TTC549 (cell line): ENCODE data around the gene IMPG1.

Source experiments
- FAIRE-seq: peaks from 2 replicates; lab custom pipeline; 2012; peaks lifted over from hg19 to GRCh38; lab: Jason Lieb, UNC

The IMPG1 gene, protein sequence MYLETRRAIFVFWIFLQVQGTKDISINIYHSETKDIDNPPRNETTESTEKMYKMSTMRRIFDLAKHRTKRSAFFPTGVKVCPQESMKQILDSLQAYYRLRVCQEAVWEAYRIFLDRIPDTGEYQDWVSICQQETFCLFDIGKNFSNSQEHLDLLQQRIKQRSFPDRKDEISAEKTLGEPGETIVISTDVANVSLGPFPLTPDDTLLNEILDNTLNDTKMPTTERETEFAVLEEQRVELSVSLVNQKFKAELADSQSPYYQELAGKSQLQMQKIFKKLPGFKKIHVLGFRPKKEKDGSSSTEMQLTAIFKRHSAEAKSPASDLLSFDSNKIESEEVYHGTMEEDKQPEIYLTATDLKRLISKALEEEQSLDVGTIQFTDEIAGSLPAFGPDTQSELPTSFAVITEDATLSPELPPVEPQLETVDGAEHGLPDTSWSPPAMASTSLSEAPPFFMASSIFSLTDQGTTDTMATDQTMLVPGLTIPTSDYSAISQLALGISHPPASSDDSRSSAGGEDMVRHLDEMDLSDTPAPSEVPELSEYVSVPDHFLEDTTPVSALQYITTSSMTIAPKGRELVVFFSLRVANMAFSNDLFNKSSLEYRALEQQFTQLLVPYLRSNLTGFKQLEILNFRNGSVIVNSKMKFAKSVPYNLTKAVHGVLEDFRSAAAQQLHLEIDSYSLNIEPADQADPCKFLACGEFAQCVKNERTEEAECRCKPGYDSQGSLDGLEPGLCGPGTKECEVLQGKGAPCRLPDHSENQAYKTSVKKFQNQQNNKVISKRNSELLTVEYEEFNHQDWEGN

DNA sequence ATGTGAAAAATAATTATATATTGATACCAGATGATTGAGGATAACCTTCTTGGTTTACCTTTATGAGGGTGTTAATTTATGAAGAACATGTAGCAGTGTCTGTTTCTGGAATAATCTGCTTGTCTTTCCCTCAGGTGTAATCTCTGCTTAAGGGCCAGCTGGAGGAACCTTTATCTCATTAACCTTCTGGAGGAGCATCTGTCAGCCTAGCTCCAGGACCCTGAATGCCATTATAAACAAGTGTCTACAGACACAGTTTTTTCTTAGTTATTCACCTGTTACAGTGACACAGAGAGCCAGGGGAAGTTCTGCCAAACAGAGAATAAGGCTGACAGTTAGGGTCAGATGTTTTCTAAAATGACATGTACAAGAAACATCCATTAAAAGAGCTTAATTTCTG lies at the start of gene IMPG1:
Gene IMPG1, minus strand, starts transcription at position 101 of the 400 bp plus-strand sequence. CDS start 174 bp downstream, outside the sequence.
- FAIRE-seq = no peak

DNA sequence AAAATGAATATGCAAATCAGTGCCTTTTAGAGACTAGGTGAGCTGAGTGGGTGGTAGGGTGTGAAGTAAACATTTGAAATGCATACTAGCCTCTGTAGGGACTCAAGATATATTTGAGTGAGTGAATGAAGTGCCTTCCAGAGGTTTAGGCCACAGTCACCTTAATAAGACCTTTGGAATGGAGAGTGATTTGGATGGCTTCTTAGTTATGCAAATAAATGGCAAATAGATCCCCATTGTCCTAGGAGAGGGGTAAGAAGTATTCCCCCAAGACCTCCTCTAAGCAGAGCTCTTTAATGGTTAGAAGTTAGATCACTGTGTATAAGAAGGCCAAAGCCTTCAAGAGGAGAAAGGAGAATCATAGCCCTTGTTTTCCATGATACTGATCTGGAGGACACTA lies 47.8 kb upstream of the IMPG1 start:
- FAIRE-seq = no peak

DNA sequence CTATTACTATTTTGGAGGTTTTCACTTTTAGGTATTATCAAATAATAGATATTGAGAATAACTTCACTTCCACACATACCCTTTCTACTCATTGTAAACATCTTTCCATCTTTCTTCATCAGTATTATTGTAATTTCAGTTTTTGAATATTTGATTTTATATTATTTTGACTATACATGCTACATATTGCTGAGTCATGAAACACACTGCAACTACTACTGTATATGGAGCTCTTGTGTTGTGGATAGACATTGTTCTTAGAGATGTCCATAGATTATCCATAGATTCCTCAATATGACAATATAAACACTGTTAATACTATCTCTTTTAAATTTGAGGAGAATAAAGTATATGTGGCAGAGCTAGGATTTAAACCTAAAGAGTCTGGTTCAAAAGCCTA lies 819 bp upstream of the IMPG1 start:
- no peak for FAIRE-seq

DNA sequence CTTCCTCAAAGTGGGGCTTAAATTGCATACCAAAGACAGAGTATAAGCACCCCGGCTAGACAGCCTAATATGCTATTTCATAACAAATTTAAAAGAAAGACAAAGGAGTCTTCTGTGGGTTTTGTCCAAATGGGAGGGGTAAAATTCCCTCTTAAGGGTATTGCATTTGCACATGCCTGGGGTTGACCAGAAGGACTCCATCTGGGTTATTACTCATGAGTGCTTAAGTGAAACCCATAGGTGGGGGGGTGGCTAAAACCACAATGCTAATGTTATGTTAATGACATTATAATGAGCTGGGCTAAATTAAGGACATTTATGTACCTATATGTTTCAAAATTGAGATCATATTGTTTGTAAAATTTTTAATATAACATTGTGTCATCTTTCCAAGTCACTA lies 15.0 kb downstream of the IMPG1 start:
- no peak for FAIRE-seq

DNA sequence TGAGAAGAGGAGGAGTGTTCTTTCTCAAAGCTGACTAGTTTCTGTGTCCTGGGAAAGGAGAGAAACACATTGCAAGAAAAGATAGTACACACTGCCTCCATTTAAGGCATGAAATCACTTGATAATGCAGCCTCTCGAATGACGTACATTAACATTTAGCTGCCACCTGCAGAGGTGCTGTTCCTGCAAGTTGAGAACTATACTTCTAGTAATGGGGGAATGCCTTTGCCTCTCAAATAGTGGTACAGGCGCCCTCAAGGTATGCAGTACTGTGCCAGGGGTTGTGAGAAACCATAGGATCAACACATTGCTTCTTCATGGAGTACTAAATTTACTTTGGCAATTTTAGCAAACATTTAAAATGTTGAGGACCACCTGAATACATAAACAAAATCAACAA lies 20.1 kb downstream of the IMPG1 start:
- no peak for FAIRE-seq

DNA sequence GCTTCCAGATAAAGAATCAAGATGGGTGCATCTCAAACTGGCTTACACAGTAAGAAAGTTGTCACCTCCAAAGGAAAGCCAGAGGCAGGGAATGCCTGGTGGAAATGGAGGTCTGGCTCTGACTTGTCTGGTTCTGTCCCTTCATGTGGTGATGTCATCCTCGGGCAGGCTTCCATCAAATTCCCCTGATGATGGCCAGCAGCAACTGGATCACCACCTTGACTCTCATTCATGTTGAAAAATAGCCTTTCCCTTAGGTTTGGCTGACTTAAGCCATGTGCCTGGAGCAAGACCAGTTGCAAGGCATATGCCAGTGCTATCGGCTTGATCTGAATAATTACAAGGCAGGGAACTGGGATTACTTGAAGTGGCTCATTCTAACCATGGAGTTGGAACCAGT lies 28.8 kb downstream of the IMPG1 start:
- no peak for FAIRE-seq

DNA sequence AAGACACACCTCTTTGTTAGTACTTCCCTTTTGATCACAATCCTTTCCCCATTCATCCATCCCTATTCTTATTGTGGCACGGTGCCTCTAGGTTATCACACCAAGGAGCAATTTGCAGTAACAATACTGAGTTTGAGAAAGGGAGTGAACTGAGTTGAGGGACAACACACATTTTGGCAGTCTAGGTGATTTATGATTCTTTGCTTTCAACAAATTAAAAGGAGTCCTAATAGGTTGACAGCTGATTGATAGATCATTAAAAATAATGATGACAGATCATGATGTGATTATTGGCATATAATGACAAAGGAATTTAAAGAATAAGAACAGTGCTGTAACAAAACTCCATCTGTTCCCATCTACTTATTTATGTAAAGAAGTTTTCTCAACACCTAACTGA lies 36.7 kb downstream of the IMPG1 start:
- no peak for FAIRE-seq

DNA sequence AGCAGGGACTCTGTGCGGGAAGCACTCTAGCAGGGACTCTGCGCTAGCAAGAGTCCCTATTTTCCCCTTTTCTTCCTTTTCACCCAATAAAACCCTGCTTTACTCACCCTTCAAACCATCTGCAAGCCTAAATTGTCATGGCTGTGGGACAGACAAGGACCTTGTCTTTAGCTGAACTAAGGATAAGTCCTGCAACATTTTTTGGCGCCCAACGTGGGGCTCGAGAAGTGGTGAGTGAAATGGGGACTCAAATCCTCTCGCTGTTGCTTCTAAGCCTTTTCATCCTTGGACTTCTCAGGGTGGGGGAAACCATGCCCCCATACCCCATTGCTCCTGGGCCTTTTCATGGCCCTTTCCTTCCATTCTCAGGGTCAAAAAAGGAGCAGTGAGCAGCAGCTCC lies 46.4 kb downstream of the IMPG1 start:
- FAIRE-seq = no peak

DNA sequence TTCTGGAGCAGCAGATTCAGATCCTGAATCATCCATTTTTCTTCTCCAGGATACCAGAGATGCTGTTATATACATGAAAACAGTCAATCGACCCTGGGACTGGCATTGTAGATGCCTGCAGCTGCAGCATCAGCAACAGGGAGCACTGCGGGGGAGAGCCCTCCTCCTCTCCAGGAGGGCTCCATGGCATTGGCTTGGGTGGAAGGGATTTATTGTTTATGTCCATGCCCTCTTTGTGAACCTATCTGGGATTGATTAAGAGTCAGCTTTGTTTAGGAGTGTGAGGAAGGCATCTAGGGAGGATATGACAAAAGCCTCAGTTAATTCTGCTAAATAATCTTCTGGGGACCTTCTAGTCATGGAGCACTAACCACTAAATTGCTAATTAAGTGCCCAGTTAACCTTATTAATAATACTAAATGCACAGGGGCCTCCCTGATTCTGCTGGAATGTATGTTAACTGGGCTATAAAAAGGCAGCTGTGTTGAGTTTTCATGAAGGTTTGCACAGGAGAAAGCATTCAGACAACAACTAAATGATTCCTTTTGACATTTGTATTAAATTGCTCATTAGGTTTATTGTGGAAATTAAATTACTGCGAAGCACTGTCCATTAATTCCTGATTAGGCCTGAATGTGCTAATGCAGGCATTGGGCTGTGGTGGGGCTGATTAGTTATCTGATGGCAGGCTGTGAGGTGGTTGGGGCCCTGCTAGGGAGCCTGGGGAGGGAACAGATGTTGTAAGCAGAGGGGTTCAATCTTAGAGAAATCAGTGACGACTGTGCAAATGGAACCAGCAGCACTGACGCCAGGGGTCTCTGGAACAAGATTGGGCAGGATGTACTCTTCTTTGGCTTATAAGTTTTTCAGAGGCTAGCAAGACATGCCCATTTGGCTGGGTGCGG lies 57.6 kb downstream of the IMPG1 start:
- FAIRE-seq = no peak

DNA sequence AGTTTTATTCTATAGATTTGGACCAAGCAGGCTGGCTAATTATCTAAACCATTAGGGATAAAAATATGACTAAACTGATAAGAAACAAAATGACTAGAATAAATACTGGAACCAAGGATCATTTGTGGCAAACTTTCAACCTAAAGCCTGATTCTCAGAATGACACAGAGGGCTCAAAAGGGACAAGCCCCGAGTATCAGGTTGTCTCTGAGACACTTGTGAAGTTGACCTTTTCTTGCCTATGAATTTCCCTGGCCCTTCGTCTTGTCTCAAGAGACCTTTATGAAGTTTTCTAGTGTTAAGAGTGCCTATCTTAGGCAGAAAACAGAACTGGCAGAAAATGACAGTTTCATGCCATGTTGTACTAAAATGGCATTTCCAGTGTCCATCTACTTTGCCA lies 68.3 kb downstream of the IMPG1 start:
- no peak for FAIRE-seq

DNA sequence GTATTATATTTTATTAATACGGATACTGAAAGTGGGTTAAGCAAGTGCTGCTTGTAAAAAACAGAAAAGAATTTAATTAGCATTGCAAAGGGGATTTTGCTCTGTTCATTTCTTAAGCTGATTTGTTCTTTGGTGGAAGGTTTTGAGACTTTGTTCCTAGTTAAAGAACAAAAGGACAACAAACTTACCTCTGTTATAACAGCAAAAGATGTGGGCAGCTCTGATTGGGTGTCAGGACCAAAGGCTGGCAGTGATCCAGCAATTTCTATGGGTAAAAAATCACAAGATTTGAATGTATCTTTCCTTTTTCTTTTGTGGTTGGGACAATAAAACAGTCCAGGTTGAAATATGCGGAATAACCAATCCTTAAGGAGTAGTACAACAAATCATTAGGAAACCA lies 68.8 kb downstream of the IMPG1 start:
- FAIRE-seq = no peak

DNA sequence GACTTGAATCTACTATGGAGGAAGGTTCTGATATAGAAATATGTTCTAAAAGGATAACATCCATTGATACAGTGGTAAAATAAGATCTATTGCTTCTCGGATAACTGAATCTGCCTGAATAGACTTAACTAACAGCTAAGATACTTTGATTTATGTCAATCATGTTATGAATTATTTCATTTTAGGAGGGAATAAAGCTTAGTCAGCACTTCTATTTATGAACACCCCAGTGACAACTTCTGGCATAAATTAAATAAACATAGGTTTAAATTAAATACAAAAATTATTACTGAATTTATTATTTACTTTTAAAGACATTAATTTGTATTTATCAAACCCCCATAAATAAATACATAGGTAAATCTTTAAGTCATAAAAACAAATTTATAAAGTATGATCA lies 69.3 kb downstream of the IMPG1 start:
- FAIRE-seq = peak; percentile 5

DNA sequence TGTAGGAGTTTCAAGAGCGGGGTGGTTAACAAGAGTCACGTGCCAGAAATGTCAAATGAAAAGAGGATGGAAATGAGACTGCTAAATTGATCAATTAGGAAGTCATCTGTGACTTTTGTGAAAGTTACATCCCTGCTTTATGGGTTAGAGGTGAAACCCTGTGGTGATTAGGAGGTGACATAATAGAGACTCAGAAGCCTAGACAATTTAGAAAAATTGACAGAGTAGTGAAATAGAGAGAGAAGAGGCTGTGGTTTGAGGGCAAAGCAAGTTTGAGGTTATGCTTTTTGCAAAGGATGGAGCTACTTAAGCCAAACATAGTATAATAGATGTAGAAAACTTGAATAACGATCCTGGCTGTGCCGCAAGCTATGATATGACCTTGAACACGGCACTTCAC lies 71.8 kb downstream of the IMPG1 start:
- FAIRE-seq = no peak

DNA sequence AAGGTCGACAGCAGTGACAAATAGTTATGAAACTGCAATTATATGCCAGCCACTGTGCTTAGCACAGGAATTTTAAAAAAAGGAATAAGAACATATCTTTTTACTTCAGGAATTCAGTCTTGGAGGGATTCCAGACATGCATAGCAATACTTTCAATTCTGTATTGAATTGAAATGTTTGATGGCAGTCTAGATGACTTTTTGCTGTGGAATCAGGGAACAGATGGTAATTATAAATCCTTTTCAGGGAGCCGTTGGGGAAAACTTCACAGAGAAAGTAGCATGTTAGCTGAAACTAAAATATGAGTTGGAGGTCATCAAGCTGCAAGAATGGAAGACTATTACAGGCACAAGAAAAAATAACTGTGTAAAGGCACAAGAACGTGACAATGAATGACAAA lies 74.8 kb downstream of the IMPG1 start:
- no peak for FAIRE-seq

DNA sequence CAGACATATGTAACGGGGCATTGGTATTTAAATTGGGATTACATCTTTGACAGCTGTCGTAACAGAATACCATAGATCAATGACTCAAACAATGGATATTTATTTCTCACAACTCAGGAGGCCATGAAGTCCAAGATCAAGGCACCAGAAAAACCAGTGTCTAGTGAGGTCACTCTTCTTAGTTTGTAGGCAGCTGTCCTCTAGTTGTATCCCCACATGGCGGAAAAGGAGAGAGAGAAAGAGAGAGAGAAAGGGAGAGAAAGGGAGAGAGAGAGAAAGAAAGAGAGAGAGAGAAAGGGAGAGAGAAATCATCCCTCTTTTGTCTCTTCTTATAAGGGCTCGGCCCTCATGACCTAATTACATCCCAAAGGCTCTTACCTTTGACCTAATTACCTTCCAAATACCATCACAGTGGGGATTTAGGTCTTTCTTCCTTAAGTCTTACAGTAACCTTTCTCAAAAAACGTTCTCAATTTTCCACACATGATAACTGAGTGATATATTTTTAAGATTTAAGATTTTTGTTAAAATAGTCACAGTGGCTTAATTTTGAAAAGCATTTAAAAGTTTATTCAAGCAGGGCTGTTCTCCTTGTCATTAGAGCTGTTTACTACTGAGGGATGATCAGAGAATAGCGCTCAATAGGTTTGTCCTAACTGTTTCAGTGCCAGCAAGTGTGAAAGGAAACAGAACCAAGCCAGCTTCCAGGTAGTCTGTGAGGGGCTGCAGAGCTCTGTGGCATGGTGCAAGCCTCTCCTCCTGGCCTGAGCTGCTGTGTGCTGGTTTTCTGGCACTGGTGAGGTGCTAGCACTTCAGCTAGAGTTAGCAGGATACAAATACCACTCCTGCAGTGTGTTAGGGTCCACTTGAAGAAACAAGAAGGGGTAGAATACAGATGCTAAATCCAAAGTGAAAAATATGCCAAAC lies 79.0 kb downstream of the IMPG1 start:
- FAIRE-seq = no peak

DNA sequence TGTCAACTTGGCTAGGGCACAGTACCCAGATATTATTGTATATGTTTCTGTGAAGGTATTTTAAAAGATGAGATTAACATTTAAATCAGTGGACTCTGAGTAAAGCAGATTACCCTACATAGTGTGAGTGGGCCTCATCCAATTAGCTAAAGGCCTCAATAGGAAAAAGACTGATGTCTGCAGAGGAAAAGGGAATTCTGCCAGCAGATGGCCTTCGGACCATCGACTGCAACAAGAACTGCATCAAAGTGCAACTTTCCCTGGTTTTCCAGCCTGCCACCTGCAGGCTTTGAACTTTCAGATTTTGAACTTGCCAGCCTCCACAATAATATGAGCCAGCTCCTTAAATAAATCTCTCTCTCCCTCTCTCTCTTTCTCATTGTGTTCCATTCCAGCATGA lies 80.5 kb downstream of the IMPG1 start:
- no peak for FAIRE-seq

DNA sequence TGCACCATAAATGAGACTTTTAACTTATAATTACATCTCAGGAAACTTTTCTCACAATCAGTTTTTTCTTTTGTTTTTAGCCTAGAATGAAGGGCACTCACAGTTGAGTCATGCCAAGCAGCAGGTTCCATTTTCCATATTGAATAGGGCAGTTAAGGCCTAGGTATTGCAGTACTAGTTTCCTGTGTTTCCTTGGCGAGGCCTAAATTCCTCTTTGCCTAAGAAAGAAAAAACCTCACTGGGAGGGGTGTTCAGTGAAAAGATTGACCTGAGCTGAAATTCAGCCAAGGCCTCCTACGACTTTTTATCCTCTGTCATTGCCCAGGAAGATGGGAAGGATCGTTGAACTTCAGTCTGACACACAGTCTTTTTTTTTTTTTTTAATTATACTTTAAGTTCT lies 85.5 kb downstream of the IMPG1 start:
- FAIRE-seq = no peak

DNA sequence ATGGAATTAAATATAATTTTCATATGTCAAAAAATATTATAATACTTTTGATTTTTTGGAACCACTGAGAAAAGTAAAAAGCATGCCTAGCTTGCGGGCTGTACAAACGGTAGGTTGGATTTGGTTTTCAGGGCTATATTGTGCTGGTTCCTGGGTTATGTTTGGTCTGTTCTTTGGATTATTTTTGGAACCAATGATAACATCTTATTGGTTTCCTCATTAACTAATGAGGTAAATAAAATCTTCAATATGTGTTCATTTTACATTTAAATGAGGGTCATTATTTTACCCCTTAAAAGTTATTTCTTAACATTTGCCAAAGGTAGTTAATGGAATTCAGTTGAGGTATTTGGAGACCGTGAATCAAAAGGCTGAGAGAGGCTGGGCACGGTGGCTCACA lies 96.6 kb downstream of the IMPG1 start:
- FAIRE-seq = no peak

DNA sequence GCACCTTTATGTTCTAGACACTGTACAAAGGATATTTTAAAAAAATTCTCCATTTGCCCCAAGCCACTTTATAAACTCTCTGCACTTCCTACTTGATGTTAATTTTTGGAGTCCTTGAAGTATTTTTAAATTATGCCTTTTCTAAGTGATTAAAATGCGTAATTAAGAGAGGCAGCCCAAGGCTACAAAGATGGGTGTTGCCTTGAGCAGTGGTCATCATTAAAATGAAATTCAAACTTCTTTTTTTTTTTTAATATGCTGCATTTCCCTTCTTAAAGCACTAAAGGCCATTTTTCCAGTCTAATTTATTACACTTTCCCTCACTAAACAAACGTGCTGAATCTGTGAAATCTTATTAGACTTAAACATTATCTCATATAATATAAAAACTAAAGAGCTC lies 102.4 kb downstream of the IMPG1 start:
- FAIRE-seq = no peak

DNA sequence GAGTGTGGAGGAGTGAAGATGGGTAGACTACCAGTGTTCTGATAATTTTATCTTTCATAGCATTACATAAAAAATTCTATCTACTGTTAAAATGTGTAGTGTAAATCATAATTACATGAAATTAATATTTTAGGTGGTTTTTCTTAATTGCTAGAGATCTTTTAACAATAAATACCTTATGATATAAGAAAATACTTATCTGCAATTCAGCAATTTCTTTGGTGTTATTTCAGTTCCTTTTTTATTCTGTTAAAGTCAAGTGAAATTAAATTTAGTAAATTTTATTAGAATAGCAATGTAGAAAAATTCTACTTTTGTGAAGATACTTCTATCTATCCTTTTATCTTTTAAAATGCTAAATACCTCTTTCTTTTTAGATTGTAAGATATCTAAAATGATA lies 104.3 kb downstream of the IMPG1 start:
- peak; percentile 23 for FAIRE-seq

DNA sequence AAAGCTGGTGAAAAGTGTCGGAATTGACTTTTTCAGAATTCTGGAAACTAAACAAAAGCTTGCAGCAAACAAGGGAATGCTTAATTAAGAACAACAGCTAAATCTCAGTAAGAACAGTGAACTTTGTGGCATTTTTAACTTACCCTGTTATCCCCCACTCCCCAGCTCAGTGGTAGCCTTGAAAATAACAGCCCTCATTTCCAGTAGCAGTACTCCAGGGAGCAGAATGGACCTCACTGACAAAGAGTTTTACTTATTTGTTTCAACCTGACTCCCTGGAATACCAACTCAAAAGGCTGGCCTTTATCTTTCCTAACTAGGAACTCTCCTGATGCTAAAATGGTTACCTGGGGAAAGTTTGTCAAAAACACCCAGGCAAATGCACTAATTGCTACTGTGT lies 108.9 kb downstream of the IMPG1 start:
- no peak for FAIRE-seq

DNA sequence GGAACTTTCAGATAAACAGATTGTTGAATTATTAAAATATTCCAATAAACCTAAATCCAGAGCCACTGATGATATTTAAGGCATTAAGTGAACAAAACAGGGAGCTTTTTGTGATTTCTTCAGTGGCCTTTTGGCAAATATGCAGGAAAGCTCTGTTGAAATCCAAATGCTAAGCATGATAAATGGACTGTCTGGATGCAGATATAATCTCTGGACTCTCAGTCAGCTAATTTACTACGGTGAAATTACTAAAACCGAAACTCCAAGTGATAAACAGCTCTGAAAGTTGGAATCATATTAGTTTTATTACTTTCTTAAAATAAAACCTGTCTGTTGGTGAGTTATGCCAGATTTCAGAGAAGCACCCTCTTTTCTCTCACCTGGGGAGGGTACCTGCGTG lies 120.3 kb downstream of the IMPG1 start:
- FAIRE-seq = no peak
